Liver (tissue), 9 donors: Measurements from ENCODE around the gene PAX9. TPM values are rescaled to one million over a fixed set of nuclear protein-coding genes. Genes with fewer than 3 reads are reported as not detected.

ENCODE experiments used
- DNase-seq: peaks from one replicate; pipeline ENCODE4 v3.0.0-alpha.2; 2017; ENCODE audit warnings: low spot score
- H3K27ac ChIP-seq, 2 donors: one replicate each; pipeline ENCODE4 v1.7.0; 2013; ENCODE audit warnings: inconsistent platforms in 2 of 2, low read length in 2 of 2, control low read depth in 1 of 2, low read depth in 1 of 2, mild to moderate bottlenecking in 1 of 2
- H3K27me3 ChIP-seq, 4 donors: one replicate each; pipeline versions ENCODE4 v1.6.1 to v1.7.0; 2013; ENCODE audit warnings: low read length in 3 of 4, inconsistent platforms in 1 of 4, mild to moderate bottlenecking in 1 of 4, moderate library complexity in 1 of 4; ENCODE audit not compliant: control insufficient read depth in 4 of 4, insufficient read depth in 4 of 4
- H3K36me3 ChIP-seq, 4 donors: one replicate each; pipeline versions ENCODE4 v1.6.1 to v1.7.0; 2013; ENCODE audit warnings: low read length in 3 of 4, mild to moderate bottlenecking in 3 of 4, low read depth in 1 of 4, moderate library complexity in 1 of 4; ENCODE audit not compliant: control insufficient read depth in 4 of 4, insufficient read depth in 3 of 4
- H3K4me1 ChIP-seq, 4 donors: one replicate each; pipeline versions ENCODE4 v1.6.1 to v1.7.0; 2013; ENCODE audit warnings: low read length in 3 of 4, mild to moderate bottlenecking in 3 of 4, moderate library complexity in 1 of 4; ENCODE audit not compliant: control insufficient read depth in 4 of 4, insufficient read depth in 4 of 4
- H3K4me3 ChIP-seq, 3 donors: one replicate each; pipeline versions ENCODE4 v1.6.1 to v1.7.0; 2013; ENCODE audit warnings: low read length in 3 of 3, control low read depth in 1 of 3, low read depth in 1 of 3, mild to moderate bottlenecking in 1 of 3
- H3K9ac ChIP-seq, 2 donors: one replicate each; pipeline ENCODE4 v1.7.0; 2013; ENCODE audit warnings: low read length in 2 of 2, mild to moderate bottlenecking in 2 of 2, moderate library complexity in 2 of 2, control low read depth in 1 of 2, low read depth in 1 of 2
- H3K9me3 ChIP-seq, 4 donors: one replicate each; pipeline versions ENCODE4 v1.6.1 to v1.7.0; 2013; ENCODE audit warnings: low read length in 3 of 4; ENCODE audit not compliant: control insufficient read depth in 4 of 4
- EGR1 ChIP-seq, 2 donors: IDR thresholded peaks; 2 replicates each; pipeline ENCODE4 v1.6.1; 2016 to 2018; ENCODE audit warnings: antibody characterized with exemption in 2 of 2, low read depth in 2 of 2
- FOXA1 ChIP-seq: IDR thresholded peaks from 2 replicates; pipeline ENCODE4 v1.6.1; 2016; ENCODE audit warnings: antibody characterized with exemption
- FOXA2 ChIP-seq: IDR thresholded peaks from 2 replicates; pipeline ENCODE4 v1.6.1; 2016; ENCODE audit warnings: antibody characterized with exemption
- GABPA ChIP-seq, 2 donors: IDR thresholded peaks in 1 of 2; conservative IDR thresholded peaks in 1 of 2; 2 replicates each; pipeline ENCODE4 v1.6.1; 2016; ENCODE audit warnings: antibody characterized with exemption in 2 of 2, mild to moderate bottlenecking in 1 of 2, moderate library complexity in 1 of 2
- HNF4A ChIP-seq, 2 donors: conservative IDR thresholded peaks; 2 replicates each; pipeline ENCODE4 v1.6.1; 2016; ENCODE audit warnings: antibody characterized with exemption in 2 of 2, mild to moderate bottlenecking in 2 of 2
- HNF4G ChIP-seq: IDR thresholded peaks from 2 replicates; pipeline ENCODE4 v1.6.1; 2016; ENCODE audit warnings: antibody characterized with exemption
- JUND ChIP-seq, 2 donors: IDR thresholded peaks; 2 replicates each; pipeline ENCODE4 v1.6.1; 2016; ENCODE audit warnings: antibody characterized with exemption in 2 of 2
- NR2F2 ChIP-seq: IDR thresholded peaks from 2 replicates; pipeline ENCODE4 v1.6.1; 2016; ENCODE audit warnings: antibody characterized with exemption
- RAD21 ChIP-seq, 2 donors: IDR thresholded peaks; 2 replicates each; pipeline ENCODE4 v1.6.1; 2016; ENCODE audit warnings: antibody characterized with exemption in 2 of 2, mild to moderate bottlenecking in 2 of 2
- RXRA ChIP-seq, 2 donors: IDR thresholded peaks; 2 replicates each; pipeline ENCODE4 v1.6.1; 2017 to 2018; ENCODE audit warnings: antibody characterized with exemption in 2 of 2, mild to moderate bottlenecking in 1 of 2
- SP1 ChIP-seq: IDR thresholded peaks from 2 replicates; pipeline ENCODE4 v1.6.1; 2018; ENCODE audit warnings: antibody characterized with exemption, mild to moderate bottlenecking
- TAF1 ChIP-seq: conservative IDR thresholded peaks from 2 replicates; pipeline ENCODE4 v1.6.1; 2016; ENCODE audit warnings: antibody characterized with exemption, mild to moderate bottlenecking
- YY1 ChIP-seq: IDR thresholded peaks from 2 replicates; pipeline ENCODE4 v1.6.1; 2016; ENCODE audit warnings: antibody characterized with exemption, mild to moderate bottlenecking
- WGBS: extraction: QIAGEN DNeasy Blood & Tissue Kit; methylation state at CpG from one replicate; pipeline ENCODE4 v1.1.7; 2013; 5-methylcytosine and 5-hydroxymethylcytosine counted together
- polyA plus RNA-seq, 2 donors: library from polyadenylated mRNA; stranded (reverse) in 1 of 2; unstranded in 1 of 2; fragments of 200-250 nt in 1 of 2; fragments of >200 nt in 1 of 2; fragmentation: Nextera tagmentation in 1 of 2; extraction: Ambion mirVana in 1 of 2; gene quantifications; one replicate each; pipeline versions ENCODE4 v1.2.1 to v1.2.3, GENCODE V29; 2013 to 2015
- total RNA-seq, 2 donors: library from RNA; depleted of rRNA; stranded (reverse); fragments of >200 nt; gene quantifications; one replicate each; pipeline ENCODE4 v1.2.3, GENCODE V29; 2014
- TF ChIP-seq, protein P1 (sequence below): fragments of 150-350 bp; IDR thresholded peaks from 2 replicates; pipeline ENCODE4 v1.5.1; 2017; ENCODE audit warnings: improper control_type of control experiment, low read depth, low read length; ENCODE audit not compliant: missing input control
- TF ChIP-seq, protein P2 (sequence below): IDR thresholded peaks from 2 replicates; pipeline ENCODE4 v1.6.1; 2016; ENCODE audit warnings: antibody characterized with exemption, mild to moderate bottlenecking
- TF ChIP-seq, protein P3 (sequence below): IDR thresholded peaks from 2 replicates; pipeline ENCODE4 v1.6.1; 2016; ENCODE audit warnings: antibody characterized with exemption
- TF ChIP-seq, protein P4 (sequence below): IDR thresholded peaks from 2 replicates; pipeline ENCODE4 v1.6.1; 2016; ENCODE audit warnings: antibody characterized with exemption
- TF ChIP-seq, protein P5 (sequence below): IDR thresholded peaks from 2 replicates; pipeline ENCODE4 v1.6.1; 2016; ENCODE audit warnings: antibody characterized with exemption
- donor health status: healthy.
- donor health status: healthy.
- donor health status: healthy.
- donor health status: healthy.
- donor health status: healthy.

Gene PAX9
- total and polyA plus RNA-seq, 4 donors, result 0.03 TPM; not detected in 3

DNA sequence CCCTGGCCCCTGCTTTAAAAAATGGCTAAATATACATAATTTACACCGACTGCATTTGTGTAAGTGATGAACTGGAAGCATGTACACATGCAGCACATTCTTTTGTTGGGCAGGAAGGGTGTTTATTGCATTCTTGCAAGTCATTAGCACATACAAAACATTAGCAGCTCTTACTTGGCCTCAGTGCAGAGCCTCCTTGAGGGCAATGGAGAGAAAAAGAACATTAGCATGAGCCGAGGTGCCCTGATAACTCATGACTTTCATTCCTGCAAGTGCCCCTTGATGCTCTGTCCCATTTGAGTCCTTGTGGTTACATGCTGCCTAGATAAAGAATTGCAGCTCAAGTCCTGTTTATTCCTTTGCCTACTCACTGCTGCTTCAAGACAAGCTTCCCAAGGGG lies 61.9 kb downstream of the PAX9 start:
- WGBS, result 55% methylated on average over 2 of the region's 2 CpGs
- Histone ChIP-seq H3K36me3 (no peaks in the 10 kb centered on the region), H3K4me3 (no peak overlapping the region), H3K4me1 (no peaks in the 10 kb centered on the region), H3K27ac (no peak overlapping the region), H3K27me3 (no peaks in the 10 kb centered on the region), H3K9me3 (peaks cover 0 to 3% (median 0%) of the 10 kb centered on the region in 4 donors), H3K9ac (no peak overlapping the region)
- TF ChIP-seq, protein P1, sequence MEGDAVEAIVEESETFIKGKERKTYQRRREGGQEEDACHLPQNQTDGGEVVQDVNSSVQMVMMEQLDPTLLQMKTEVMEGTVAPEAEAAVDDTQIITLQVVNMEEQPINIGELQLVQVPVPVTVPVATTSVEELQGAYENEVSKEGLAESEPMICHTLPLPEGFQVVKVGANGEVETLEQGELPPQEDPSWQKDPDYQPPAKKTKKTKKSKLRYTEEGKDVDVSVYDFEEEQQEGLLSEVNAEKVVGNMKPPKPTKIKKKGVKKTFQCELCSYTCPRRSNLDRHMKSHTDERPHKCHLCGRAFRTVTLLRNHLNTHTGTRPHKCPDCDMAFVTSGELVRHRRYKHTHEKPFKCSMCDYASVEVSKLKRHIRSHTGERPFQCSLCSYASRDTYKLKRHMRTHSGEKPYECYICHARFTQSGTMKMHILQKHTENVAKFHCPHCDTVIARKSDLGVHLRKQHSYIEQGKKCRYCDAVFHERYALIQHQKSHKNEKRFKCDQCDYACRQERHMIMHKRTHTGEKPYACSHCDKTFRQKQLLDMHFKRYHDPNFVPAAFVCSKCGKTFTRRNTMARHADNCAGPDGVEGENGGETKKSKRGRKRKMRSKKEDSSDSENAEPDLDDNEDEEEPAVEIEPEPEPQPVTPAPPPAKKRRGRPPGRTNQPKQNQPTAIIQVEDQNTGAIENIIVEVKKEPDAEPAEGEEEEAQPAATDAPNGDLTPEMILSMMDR, result no peak
- TF ChIP-seq GABPA (IDR thresholded peaks at IDR 0.05 in 1 of 2, conservative IDR thresholded peaks at IDR 0.05 in 1 of 2), result no peak
- TF ChIP-seq SP1, result no peak
- TF ChIP-seq JUND (IDR thresholded peaks at IDR 0.05), result no peak
- TF ChIP-seq, protein P2, sequence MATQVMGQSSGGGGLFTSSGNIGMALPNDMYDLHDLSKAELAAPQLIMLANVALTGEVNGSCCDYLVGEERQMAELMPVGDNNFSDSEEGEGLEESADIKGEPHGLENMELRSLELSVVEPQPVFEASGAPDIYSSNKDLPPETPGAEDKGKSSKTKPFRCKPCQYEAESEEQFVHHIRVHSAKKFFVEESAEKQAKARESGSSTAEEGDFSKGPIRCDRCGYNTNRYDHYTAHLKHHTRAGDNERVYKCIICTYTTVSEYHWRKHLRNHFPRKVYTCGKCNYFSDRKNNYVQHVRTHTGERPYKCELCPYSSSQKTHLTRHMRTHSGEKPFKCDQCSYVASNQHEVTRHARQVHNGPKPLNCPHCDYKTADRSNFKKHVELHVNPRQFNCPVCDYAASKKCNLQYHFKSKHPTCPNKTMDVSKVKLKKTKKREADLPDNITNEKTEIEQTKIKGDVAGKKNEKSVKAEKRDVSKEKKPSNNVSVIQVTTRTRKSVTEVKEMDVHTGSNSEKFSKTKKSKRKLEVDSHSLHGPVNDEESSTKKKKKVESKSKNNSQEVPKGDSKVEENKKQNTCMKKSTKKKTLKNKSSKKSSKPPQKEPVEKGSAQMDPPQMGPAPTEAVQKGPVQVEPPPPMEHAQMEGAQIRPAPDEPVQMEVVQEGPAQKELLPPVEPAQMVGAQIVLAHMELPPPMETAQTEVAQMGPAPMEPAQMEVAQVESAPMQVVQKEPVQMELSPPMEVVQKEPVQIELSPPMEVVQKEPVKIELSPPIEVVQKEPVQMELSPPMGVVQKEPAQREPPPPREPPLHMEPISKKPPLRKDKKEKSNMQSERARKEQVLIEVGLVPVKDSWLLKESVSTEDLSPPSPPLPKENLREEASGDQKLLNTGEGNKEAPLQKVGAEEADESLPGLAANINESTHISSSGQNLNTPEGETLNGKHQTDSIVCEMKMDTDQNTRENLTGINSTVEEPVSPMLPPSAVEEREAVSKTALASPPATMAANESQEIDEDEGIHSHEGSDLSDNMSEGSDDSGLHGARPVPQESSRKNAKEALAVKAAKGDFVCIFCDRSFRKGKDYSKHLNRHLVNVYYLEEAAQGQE, result no peak
- TF ChIP-seq, protein P3, sequence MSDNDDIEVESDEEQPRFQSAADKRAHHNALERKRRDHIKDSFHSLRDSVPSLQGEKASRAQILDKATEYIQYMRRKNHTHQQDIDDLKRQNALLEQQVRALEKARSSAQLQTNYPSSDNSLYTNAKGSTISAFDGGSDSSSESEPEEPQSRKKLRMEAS, result no peak
- no peak for TF ChIP-seq HNF4A (conservative IDR thresholded peaks at IDR 0.05)
- TF ChIP-seq, protein P4, sequence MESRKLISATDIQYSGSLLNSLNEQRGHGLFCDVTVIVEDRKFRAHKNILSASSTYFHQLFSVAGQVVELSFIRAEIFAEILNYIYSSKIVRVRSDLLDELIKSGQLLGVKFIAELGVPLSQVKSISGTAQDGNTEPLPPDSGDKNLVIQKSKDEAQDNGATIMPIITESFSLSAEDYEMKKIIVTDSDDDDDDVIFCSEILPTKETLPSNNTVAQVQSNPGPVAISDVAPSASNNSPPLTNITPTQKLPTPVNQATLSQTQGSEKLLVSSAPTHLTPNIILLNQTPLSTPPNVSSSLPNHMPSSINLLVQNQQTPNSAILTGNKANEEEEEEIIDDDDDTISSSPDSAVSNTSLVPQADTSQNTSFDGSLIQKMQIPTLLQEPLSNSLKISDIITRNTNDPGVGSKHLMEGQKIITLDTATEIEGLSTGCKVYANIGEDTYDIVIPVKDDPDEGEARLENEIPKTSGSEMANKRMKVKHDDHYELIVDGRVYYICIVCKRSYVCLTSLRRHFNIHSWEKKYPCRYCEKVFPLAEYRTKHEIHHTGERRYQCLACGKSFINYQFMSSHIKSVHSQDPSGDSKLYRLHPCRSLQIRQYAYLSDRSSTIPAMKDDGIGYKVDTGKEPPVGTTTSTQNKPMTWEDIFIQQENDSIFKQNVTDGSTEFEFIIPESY, result no peak
- TF ChIP-seq, protein P5, sequence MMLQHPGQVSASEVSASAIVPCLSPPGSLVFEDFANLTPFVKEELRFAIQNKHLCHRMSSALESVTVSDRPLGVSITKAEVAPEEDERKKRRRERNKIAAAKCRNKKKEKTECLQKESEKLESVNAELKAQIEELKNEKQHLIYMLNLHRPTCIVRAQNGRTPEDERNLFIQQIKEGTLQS, result no peak
- TF ChIP-seq RAD21 (IDR thresholded peaks at IDR 0.05), result no peak
- TF ChIP-seq FOXA1, result no peak
- TF ChIP-seq RXRA (IDR thresholded peaks at IDR 0.05), result no peak
- TF ChIP-seq TAF1, result no peak
- TF ChIP-seq NR2F2, result no peak
- TF ChIP-seq YY1, result no peak
- no peak for TF ChIP-seq FOXA2
- no peak for TF ChIP-seq HNF4G
- TF ChIP-seq EGR1 (IDR thresholded peaks at IDR 0.05; ENCODE audit: low read depth in 2 of 2), result no peak
- DNase-seq, result no peak

DNA sequence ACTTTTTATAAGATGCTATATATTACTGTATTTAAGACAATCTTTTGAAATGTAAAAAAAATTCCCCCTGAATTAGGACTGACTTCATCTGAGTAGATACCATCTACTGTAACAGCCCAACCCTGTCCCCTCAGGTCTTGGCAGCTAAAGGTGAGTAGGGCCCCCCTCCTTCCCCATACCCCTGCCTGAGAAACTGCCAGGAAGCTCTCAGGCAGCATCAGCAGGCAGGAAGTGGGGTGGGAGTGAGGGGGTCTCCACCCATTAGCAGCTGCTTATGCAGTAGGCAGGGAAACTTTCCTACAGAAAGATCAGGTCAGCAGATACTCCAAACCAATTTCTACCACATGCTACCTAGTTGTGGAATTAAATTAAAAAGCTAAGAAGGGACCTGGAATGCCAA lies 62.5 kb downstream of the PAX9 start:
- TF ChIP-seq, protein P5, result no peak
- DNase-seq, result no peak
- Histone ChIP-seq H3K9me3 (peaks cover 0 to 3% (median 0%) of the 10 kb centered on the region in 4 donors), H3K27me3 (no peaks in the 10 kb centered on the region), H3K4me1 (no peaks in the 10 kb centered on the region), H3K36me3 (no peaks in the 10 kb centered on the region), H3K9ac (no peak overlapping the region), H3K4me3 (no peak overlapping the region), H3K27ac (no peak overlapping the region)
